ENCODE results near the gene ZNF239.
"Not testable (repeated sequence)": the region's sequence is repeated elsewhere in the genome, so short reads cannot be mapped to it uniquely, and the experiment has no call there.

Gene ZNF239

GRCh38 chr10:43576062-43576461, 1.6 kb upstream of the ZNF239 start:
- no peak for DNase-seq

- DNase-seq, result no peak
Observed at GRCh38 chr10:43574906-43575305, 490 bp upstream of the ZNF239 start.

- DNase-seq, result no peak
Observed at GRCh38 chr10:43573250-43574000, 991 bp downstream of the ZNF239 start.

DNA sequence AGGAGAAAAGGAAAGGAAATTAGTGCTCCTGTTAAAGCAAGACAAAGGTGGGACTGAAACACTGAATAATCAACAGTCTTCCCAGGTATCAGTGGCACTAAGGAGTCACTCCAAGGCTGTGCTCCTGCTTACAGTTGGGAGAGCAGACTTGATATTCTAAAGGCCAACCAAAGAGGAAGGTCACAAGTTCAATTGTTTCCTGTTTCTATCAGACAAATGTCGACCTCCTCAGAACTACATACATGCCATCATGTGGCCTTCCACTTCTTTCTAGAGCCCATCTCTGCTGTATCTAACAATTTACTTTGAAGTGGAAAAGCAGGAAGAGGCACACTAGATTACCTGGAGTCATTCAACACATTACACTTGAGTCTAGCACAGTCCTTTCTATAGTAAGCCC, 3.4 kb downstream of the ZNF239 start:
- no peak for DNase-seq

DNA sequence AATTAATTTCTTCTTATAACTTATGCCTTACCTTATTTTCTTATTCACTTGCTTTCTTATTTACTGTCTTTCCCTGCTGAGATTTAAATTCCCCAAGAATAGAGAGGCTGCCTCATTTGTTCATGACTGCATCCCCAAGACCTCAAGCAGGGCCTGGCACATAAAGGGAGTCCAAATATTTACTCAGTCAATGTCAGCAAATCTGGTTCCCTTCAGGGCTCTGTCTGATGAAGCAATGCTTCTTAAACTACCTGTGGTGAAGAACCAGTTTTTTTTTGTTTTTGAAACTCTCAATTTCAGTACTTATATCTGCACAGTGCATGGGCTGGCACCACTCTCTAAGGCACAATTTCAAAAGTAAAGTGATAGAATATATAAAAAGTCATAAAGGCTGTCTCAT, 4.7 kb downstream of the ZNF239 start:
- DNase-seq, result no peak

DNA sequence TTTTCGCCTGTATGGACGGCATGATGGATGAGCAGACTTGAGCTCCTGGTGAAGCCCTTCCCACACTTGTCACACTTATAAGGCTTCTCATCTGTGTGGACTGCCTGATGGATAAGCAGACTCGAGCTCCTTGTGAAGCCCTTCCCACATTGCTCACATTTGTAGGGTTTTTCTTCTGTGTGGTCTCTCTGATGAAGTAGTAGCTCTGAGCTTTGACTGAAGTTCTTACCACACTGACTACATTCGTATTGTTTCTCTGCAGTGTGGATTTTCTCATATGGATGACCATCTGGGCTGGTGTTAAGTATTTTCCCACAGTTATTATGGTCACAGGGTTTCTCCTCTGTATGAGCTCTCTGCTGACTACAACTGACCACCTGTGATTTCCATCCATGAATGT, 17.2 kb downstream of the ZNF239 start:
- no peak for DNase-seq

- DNase-seq, result not testable (repeated sequence)
Observed at GRCh38 chr10:43543746-43544145, 30.7 kb downstream of the ZNF239 start.

- DNase-seq, result no peak
Observed at GRCh38 chr10:43524434-43525247, 49.8 kb downstream of the ZNF239 start.

All from right forelimb (tissue), 1 donor.